Measurements from ENCODE around the gene C16orf74. TPM values are rescaled to one million over a fixed set of nuclear protein-coding genes. Genes with fewer than 3 reads are reported as not detected.

The C16orf74 gene
- total RNA-seq, 4 donors from 2014 or later = 2.5 to 6.6 TPM; not detected in 2

- TF ChIP-seq POLR2A (IDR thresholded peaks at IDR 0.05) (no peak), CTCF (IDR thresholded peaks at IDR 0.05) (no peak)
- no peak for DNase-seq
- no peak overlapping the region for H3K4me3 ChIP-seq
- peaks cover 0 to 30% (median 14%) of the 10 kb centered on the region in 4 donors for H3K4me1 ChIP-seq
- no peak overlapping the region for H3K27ac ChIP-seq
- H3K27me3 ChIP-seq = no peaks in the 10 kb centered on the region
- H3K9me3 ChIP-seq = no peaks in the 10 kb centered on the region
- H3K36me3 ChIP-seq = peaks cover 0 to 34% (median 0%) of the 10 kb centered on the region in 3 donors
These were observed 45.7 kb upstream of the C16orf74 start for GRCh38 chr16:85796599-85796998.

GRCh38 chr16:85796152-85796551, 45.3 kb upstream of the C16orf74 start:
- no peaks in the 10 kb centered on the region for H3K27me3 ChIP-seq
- H3K4me3 ChIP-seq = no peak overlapping the region
- peaks cover 0 to 26% (median 14%) of the 10 kb centered on the region in 4 donors for H3K4me1 ChIP-seq
- H3K36me3 ChIP-seq = peaks cover 0 to 30% (median 0%) of the 10 kb centered on the region in 3 donors
- DNase-seq = no peak
- no peak overlapping the region for H3K27ac ChIP-seq
- TF ChIP-seq POLR2A (IDR thresholded peaks at IDR 0.05) (no peak), CTCF (IDR thresholded peaks at IDR 0.05) (no peak)
- H3K9me3 ChIP-seq = no peaks in the 10 kb centered on the region

- Histone ChIP-seq H3K4me3 (no peak overlapping the region), H3K9me3 (no peaks in the 10 kb centered on the region), H3K27ac (no peak overlapping the region), H3K4me1 (peaks cover 0 to 17% (median 6%) of the 10 kb centered on the region in 4 donors), H3K27me3 (no peaks in the 10 kb centered on the region), H3K36me3 (peaks cover 0 to 30% (median 0%) of the 10 kb centered on the region in 3 donors)
- no peak for DNase-seq
- no peak for TF ChIP-seq CTCF (IDR thresholded peaks at IDR 0.05)
- no peak for TF ChIP-seq POLR2A (IDR thresholded peaks at IDR 0.05)
These were observed 43.8 kb upstream of the C16orf74 start for GRCh38 chr16:85794696-85795095.

GRCh38 chr16:85793662-85794298, 42.9 kb upstream of the C16orf74 start:
- H3K27ac ChIP-seq = no peak overlapping the region
- H3K36me3 ChIP-seq = peaks cover 0 to 30% (median 0%) of the 10 kb centered on the region in 3 donors
- TF ChIP-seq CTCF (IDR thresholded peaks at IDR 0.05) (no peak), POLR2A (IDR thresholded peaks at IDR 0.05) (no peak)
- no peak for DNase-seq
- H3K4me3 ChIP-seq = no peak overlapping the region
- H3K27me3 ChIP-seq = no peaks in the 10 kb centered on the region
- peaks cover 0 to 16% (median 6%) of the 10 kb centered on the region in 4 donors for H3K4me1 ChIP-seq
- H3K9me3 ChIP-seq = no peaks in the 10 kb centered on the region

- H3K27me3 ChIP-seq = no peaks in the 10 kb centered on the region
- H3K9me3 ChIP-seq = no peaks in the 10 kb centered on the region
- TF ChIP-seq POLR2A (IDR thresholded peaks at IDR 0.05) = no peak
- no peak for TF ChIP-seq CTCF (IDR thresholded peaks at IDR 0.05)
- no peak for DNase-seq
- no peak overlapping the region for H3K27ac ChIP-seq
- no peaks in the 10 kb centered on the region for H3K4me1 ChIP-seq
- H3K4me3 ChIP-seq = no peak overlapping the region
- peaks cover 0 to 41% (median 0%) of the 10 kb centered on the region in 3 donors for H3K36me3 ChIP-seq
These were observed 38.9 kb upstream of the C16orf74 start for GRCh38 chr16:85789773-85790172.

Data from Peyer's patch (tissue), 4 donors.